GM12875 (cell line): Measurements from ENCODE around the gene ATG5.
A peak's percentile ranks its signal among the peaks of the same experiment; 100 is the strongest.

Experiments used
- H3K4me3 ChIP-seq: one replicate; pipeline ENCODE4 v1.5.1; 2011; ENCODE audit warnings: low read depth, low read length, control low read depth
- CTCF ChIP-seq: IDR thresholded peaks from 2 replicates; pipeline ENCODE4 v1.5.1; 2011; ENCODE audit warnings: low read depth, mild to moderate bottlenecking, control low read depth, inconsistent platforms, low read length, moderate library complexity, borderline replicate concordance; ENCODE audit not compliant: insufficient read depth

ATG5 gene

GRCh38 chr6:106309766-106310373 lies 15.7 kb downstream of the ATG5 start:
- TF ChIP-seq CTCF, result no peak

GRCh38 chr6:106308985-106309384 lies 16.6 kb downstream of the ATG5 start:
- H3K4me3 ChIP-seq, result no peak overlapping the region
- TF ChIP-seq CTCF, result no peak

More at GRCh38 chr6:106309766-106310373, 15.7 kb downstream of the ATG5 start:
- H3K4me3 ChIP-seq, result no peak overlapping the region

GRCh38 chr6:106305740-106306139 lies 19.8 kb downstream of the ATG5 start:
- no peak overlapping the region for H3K4me3 ChIP-seq
- TF ChIP-seq CTCF, result no peak

GRCh38 chr6:106300944-106301343 lies 24.6 kb downstream of the ATG5 start:
- TF ChIP-seq CTCF, result 0 out of 2 replicates have a peak, but pooled peaks have one; percentile 2
- no peak overlapping the region for H3K4me3 ChIP-seq

GRCh38 chr6:106300020-106300780 lies 25.4 kb downstream of the ATG5 start:
- no peak overlapping the region for H3K4me3 ChIP-seq
- no peak for TF ChIP-seq CTCF

- no peak overlapping the region for H3K4me3 ChIP-seq
- no peak for TF ChIP-seq CTCF
Measured at GRCh38 chr6:106293116-106293515, 32.4 kb downstream of the ATG5 start.

GRCh38 chr6:106290954-106291353 lies 34.6 kb downstream of the ATG5 start:
- TF ChIP-seq CTCF, result no peak
- no peak overlapping the region for H3K4me3 ChIP-seq
